Nucleus accumbens (tissue), 56 donors: ENCODE measurements around the gene PSMD6.

Source experiments
- DNase-seq, 56 donors: peaks; one replicate each; lab custom pipeline; 2025; lab: John Stamatoyannopoulos, UW

Gene PSMD6

GRCh38 chr3:64011685-64012084 lies 11.6 kb downstream of the PSMD6 start:
- no peak for DNase-seq

- no peak for DNase-seq
Observed at GRCh38 chr3:64010199-64010598, 13.1 kb downstream of the PSMD6 start.

DNA sequence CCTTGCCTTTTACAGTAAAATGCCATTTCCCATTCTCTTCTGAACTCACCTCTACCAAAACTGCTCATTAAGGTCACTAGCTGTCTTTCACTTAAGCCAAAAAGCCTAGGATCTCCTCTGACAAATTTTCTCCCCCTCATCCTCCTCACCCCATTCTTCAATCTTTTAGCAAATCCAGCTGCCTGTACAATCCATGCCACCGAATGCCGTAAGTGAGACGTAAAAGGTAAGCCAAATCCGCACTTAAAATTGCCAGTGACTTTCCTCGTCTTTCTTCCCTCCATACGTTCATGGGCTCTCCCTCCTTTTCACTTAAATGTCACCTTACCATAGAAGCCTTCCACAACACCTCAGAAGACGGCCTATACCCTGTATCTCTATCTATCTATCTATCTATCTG lies 13.8 kb downstream of the PSMD6 start:
- no peak for DNase-seq

- DNase-seq = no peak
Observed at GRCh38 chr3:64008487-64009351, 14.6 kb downstream of the PSMD6 start.

DNA sequence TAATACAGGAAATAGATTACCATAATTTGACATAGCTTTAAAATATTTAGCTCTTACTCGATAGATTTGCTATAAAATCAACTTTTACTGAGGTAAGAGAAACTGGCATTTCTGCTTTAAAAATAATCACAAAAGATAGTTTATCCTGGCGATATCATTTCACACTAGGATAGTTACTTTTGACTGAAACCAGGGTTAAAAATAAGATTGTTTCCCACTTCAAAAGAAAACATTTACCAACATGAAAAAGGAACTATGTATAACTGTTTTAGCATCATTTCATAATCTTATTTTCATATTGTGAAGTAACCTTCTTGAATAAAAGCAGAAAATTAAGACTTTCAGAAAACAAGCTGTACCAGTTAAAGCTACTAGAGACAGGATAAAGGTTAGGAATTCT lies 15.3 kb downstream of the PSMD6 start:
- no peak for DNase-seq

DNA sequence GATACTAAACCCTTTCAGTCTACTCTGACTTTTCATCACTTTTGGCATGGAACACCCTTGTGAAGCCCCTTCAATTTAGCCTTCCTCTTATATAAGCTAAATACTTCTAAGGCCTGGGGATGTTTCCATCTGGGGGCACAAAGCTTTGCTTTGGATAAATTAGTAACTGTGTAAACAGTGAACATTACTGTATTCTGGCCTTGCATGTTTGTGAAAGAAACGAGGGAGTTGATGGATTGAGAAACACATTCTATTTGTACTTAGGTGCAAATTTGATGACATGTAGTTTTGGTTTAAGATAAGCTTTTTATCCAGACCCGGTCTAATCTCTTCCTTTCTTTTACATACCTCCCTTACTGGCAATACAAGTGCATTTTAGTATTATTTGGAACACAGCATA lies 19.7 kb downstream of the PSMD6 start:
- no peak for DNase-seq

GRCh38 chr3:64002233-64002632 lies 21.1 kb downstream of the PSMD6 start:
- DNase-seq = no peak

DNA sequence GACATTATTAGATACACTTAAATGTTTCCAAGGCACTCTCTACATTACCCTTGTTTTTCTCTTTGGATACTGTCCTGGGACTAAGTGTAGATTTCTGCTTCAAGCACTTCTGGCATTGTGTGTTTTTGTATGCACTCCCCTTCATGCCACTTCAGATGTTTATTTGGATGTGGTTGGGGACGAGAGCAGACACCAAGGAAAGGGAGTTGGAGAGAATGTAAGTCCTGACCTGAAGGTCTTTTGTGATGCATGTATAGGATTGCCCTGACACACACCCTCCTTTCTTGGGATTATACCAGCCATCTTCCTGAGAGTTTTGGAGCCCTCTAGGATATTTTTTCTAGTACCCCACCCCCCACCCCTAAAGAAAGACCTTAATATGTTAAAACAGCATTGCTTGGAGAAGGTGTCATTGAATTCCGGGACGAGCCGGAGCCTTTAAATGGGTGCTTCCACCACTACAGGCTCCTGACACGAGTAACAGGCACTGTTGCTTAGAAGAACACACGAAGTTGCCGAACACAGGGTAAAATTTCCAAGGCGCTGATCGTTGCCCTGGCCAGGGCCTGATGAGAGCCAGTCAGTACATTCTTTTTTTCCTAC lies 22.7 kb downstream of the PSMD6 start:
- no peak for DNase-seq

DNA sequence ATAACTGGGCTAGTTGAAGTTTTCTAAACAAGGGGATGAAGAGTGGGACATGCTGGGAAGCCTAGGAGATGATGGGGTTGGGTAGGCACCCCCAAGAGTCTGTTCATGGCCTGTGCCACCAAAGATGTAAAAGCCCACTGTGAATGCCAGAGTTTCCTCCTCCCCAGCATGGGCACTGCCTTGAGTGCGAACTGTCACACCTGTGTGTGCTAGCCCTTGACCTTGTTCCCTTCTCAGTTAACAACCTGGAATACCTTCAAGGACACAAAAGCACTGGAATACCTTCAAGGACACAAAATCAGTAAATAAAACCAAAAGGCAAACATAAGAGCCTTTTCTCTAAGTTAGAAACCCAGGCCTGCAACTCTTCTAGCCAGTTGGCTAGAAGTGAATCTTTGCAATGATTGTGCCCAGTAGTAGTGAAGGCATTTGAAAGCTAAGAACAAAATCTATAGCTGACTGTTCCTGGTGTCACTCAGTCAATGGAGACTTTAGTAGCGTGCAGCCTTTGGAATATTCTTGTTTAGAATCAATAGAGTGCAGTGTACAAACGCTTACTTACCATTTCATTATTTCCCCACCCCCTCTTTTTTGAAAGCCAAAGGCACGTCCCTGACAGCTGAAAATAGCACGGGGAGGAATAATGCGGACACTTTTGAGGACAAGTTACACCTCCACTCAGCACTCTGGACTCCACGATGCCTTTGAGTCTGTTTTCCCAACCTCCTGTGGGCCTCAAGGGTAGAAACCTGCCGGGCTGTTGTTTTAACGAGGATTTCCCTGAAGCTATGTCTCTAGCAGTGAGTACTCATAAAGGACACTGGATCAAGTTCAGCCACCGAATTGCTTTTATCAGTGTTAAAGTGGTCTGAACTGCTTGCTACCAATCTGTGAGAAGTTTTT lies 24.2 kb downstream of the PSMD6 start:
- no peak for DNase-seq

GRCh38 chr3:63995086-63995485 lies 28.2 kb downstream of the PSMD6 start:
- peak in 10 of 56 donors; percentile 8 to 45 (median 18) for DNase-seq

DNA sequence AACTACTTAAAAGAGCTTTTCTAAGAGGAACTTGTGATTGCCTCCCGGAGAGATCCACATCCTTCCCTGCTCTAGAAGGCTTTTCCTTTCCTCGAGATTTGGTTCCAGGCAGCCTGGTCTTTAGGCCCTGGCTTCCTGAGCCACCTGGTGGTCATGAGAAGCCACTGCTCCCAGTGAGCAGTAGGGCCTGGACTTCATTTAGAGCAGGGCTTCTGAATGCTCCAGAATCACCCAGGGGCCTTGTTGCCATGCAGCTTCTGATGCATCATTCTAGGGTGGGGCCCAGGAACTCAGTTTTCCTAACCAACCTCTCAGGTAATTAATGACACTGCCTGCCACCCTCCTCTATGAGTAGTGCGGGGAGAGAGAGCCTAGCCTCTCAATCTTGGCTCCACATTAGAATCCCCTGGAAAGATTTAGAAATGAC lies 29.6 kb downstream of the PSMD6 start:
- peak in 45 of 56 donors; percentile 8 to 73 (median 36) for DNase-seq

DNA sequence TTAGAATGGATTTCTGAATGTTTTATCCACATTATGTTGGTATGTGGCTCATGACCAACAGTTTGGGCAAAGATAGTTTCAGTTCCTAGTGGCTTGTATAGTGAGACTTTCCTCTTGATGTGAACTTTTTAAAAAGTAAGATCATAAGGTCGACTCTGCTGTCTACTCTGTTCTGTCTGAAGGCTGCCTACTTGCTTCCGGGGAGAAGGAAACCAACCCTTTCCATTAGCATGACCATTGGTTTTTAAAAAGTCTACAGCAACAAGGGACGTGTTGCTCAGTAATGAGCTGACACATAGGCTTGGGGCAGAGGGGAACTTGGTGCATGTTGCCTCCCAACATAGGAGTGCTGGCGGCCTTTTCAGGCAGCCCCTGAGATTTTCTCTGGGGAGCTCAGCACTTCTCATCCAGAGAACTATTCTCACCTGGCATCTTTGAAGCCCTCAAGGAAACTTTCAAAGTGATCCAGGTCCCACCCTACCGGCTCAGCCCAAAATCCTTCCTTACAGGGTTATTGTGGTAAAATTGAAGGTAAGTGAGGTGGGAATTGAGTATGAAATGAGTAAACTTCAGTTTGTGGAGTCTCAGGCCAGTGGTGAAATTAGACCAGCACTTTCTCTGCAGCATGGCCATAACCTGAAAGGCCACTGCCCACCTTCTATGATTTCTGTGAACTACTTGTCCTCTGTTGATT lies 30.6 kb downstream of the PSMD6 start:
- DNase-seq = no peak

GRCh38 chr3:63991666-63992065 lies 31.6 kb downstream of the PSMD6 start:
- no peak for DNase-seq

GRCh38 chr3:63990733-63991132 lies 32.6 kb downstream of the PSMD6 start:
- DNase-seq = no peak

DNA sequence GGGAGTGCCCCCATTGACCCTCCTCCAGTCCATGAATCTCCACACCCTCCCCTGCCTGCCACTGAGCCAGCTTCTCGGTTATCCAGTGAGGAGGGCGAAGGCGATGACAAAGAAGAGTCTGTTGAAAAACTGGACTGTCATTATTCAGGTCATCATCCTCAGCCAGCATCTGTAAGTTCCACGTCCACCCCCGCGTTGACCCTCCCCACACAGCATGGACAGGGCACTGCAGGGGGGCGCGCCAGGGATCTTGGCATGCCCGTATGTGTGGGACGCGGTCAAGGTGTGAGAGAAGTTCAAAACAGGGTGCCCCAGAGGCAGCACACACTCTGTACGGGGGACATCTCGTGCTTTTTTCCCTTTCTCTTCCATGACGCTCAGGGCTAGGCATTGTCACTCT lies 33.1 kb downstream of the PSMD6 start:
- DNase-seq = no peak

DNA sequence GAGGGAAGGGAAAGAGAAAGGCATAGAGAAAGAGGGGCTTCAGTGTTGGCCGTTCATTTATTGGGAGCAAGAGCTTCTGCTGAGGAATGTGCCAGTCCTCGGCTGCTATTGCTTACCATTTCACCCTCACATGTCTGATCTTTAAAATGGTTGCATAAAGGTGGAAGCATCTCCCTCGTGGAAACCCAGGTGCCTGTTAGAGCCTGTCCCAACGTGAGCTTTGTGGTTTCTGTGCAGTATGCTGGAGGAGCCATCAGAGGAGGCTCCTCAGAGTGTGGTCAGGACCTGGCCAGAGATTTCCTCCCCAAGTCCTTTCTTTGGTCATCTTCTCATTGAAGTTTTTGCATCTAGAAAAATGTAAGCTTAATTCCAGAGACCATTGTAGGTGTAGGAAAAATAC lies 34.4 kb downstream of the PSMD6 start:
- DNase-seq = no peak

- DNase-seq = no peak
Observed at GRCh38 chr3:63986831-63987230, 36.5 kb downstream of the PSMD6 start.

- no peak for DNase-seq
Observed at GRCh38 chr3:63986146-63986545, 37.1 kb downstream of the PSMD6 start.

DNA sequence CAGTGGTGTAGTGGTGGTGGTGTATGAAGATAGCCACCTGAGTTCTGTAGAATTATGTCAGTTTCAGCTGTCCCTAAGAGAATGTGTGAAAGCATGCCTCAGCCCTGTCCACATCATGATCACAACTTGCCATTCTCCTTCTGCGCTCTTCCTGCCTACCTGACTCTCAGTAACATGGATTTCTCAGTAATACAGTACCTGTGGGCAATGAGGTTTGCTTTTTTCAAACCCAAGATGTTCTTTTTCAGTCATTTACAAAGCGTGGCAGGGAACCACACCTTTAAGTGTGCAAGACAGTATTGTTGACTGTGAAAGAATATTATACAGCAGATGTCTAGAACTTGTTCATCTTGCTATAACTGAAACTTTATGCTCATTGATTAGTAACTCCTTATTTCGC lies 38.9 kb downstream of the PSMD6 start:
- no peak for DNase-seq

GRCh38 chr3:63981980-63982379 lies 41.3 kb downstream of the PSMD6 start:
- DNase-seq = no peak
